GM12891 (cell line): ENCODE measurements around the gene SPOCK1.

ENCODE experiments used
- POLR2A ChIP-seq: IDR thresholded peaks from 2 replicates; pipeline ENCODE4 v1.6.1; 2011; ENCODE audit warnings: low read depth, low read length, control low read depth
- POLR2AphosphoS5 ChIP-seq: IDR thresholded peaks from 2 replicates; pipeline ENCODE4 v1.6.1; 2011; ENCODE audit warnings: low read depth, low read length, control low read depth
- SPI1 ChIP-seq: IDR thresholded peaks from 2 replicates; pipeline ENCODE4 v1.6.1; 2011; ENCODE audit warnings: low read depth, low read length, control low read depth
- TAF1 ChIP-seq: IDR thresholded peaks from 2 replicates; pipeline ENCODE4 v1.6.1; 2011; ENCODE audit warnings: low read depth, low read length, control low read depth

GRCh38 chr5:137521246-137521645 lies 22.1 kb upstream of the SPOCK1 start:
- no peak for TF ChIP-seq POLR2A
- TF ChIP-seq TAF1: no peak
- no peak for TF ChIP-seq POLR2AphosphoS5
- TF ChIP-seq SPI1: no peak
